Kidney (tissue), 14 donors: Measurements from ENCODE around the gene HMX2. TPM values are rescaled to one million over a fixed set of nuclear protein-coding genes. Genes with fewer than 3 reads are reported as not detected.

Experiments
- DNase-seq, 5 donors: peaks; one replicate each; pipeline ENCODE4 v3.0.0-alpha.2; 2013 to 2020
- FAIRE-seq: peaks from 2 replicates; lab custom pipeline; 2012; peaks lifted over from hg19 to GRCh38; lab: Jason Lieb, UNC
- H3K27ac ChIP-seq, 2 donors: one replicate each; pipeline ENCODE4 v1.7.0; 2013; ENCODE audit warnings: low read depth in 2 of 2, low read length in 2 of 2, inconsistent platforms in 1 of 2
- H3K27me3 ChIP-seq: one replicate; pipeline ENCODE4 v1.7.1; 2013; ENCODE audit warnings: low read length, inconsistent platforms; ENCODE audit not compliant: control insufficient read depth, insufficient read depth
- H3K36me3 ChIP-seq, 3 donors: one replicate each; pipeline versions ENCODE4 v1.7.0 to v1.7.1; 2013; ENCODE audit warnings: low read length in 3 of 3, control low read depth in 1 of 3, inconsistent platforms in 1 of 3; ENCODE audit not compliant: insufficient read depth in 3 of 3, control insufficient read depth in 2 of 3
- H3K4me1 ChIP-seq, 3 donors: one replicate each; pipeline versions ENCODE4 v1.7.0 to v1.7.1; 2013; ENCODE audit warnings: low read length in 3 of 3, inconsistent platforms in 1 of 3, low read depth in 1 of 3; ENCODE audit not compliant: control insufficient read depth in 2 of 3, insufficient read depth in 2 of 3
- H3K4me3 ChIP-seq, 3 donors: one replicate each; pipeline versions ENCODE4 v1.7.0 to v1.8.1; 2013; ENCODE audit warnings: low read length in 3 of 3, control low read depth in 1 of 3, inconsistent platforms in 1 of 3
- H3K9ac ChIP-seq, 3 donors: one replicate each; pipeline versions ENCODE4 v1.7.0 to v1.7.1; 2013; ENCODE audit warnings: low read length in 3 of 3, control low read depth in 1 of 3, inconsistent platforms in 1 of 3
- H3K9me3 ChIP-seq, 3 donors: one replicate each; pipeline versions ENCODE4 v1.7.0 to v1.7.1; 2013; ENCODE audit warnings: low read length in 3 of 3, control low read depth in 1 of 3, inconsistent platforms in 1 of 3; ENCODE audit not compliant: control insufficient read depth in 2 of 3, insufficient read depth in 1 of 3
- intact Hi-C: fragments of 100-400 bp; cut with DNase I; formaldehyde crosslinking; loops from one replicate; pipeline ENCODE4 v1.11.1; 2022
- polyA plus RNA-seq: library from polyadenylated mRNA; stranded (reverse); fragments of 350-450 nt; fragmentation: Illumina TruSeq; extraction: RNeasy Lipid Tissue Mini Kit (QIAGEN cat#74804); gene quantifications from one replicate; pipeline ENCODE4 v1.2.3, GENCODE V29; 2014; ENCODE audit warnings: low read depth, low replicate concordance; ENCODE audit not compliant: insufficient read depth
- total RNA-seq: library from RNA; stranded (reverse); fragmentation: NEBNext Ultra II Directional; extraction: Animal tissue kit (Norgen Biotek cat#: 25700); gene quantifications from one replicate; pipeline ENCODE4 v1.2.1, GENCODE V29; 2021
- TF ChIP-seq, protein P1 (sequence below): IDR thresholded peaks from 3 replicates; pipeline ENCODE4 v1.5.1; 2012; ENCODE audit warnings: mild to moderate bottlenecking, moderate library complexity, borderline replicate concordance; ENCODE audit not compliant: insufficient read depth; ENCODE audit errors: extremely low read depth
- donor health status: control.
- donor health status: control.
- donor health status: control.
- donor health status: control.
- donor health status: control.
- donor health status: DM: yes; HTN: yes; CAD: no.
- donor health status: Normal renal cell carcinoma (clear cell type).

HMX2 gene
- total and polyA plus RNA-seq, 2 donors from 2014 or later = 0.25 to 4.0 TPM

DNA sequence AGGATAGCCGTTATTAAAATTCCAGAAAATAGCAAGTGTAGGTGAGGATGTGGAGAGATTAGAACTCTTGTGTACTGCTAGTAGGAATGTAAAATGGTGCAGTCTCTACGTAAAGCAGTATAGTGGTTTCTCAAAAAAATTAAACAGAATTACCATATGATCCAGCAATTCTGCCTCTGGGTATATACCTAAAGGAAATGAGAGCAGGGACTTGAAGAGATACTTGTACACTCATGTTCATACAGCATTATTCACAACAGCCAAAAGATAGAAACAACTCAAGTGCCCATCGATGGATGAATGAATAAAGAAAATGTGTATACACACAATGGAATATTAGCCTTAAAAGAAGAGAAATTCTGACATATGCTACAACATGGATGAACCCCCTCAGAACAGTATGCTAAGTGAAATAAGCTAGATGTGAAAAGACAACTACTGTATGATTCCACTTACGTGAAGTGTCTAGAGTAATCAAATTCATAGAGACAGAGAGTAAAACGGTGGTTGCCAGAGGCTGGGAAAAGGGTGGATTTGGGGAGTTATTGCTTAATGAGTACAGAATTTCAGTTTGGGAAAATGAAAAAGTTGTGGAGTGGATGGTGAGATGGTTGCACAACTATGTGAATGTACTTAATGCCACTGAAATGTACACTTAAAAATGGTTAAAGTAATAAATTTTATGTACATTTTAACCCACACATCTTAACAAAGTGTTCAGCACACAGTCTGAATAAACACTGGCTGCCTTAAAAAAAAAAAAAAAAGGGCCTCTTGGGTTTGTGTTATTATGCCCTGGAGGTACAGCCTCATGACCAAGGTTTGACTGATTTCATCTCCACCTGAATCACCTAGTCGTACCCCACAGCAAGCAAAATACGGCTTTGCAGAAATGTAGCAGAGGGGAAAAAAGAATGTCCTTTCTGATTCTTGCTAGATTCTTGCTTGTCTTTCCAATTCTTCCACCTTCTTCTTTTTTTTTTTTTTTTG, 32.5 kb downstream of the HMX2 start:
- Histone ChIP-seq H3K9ac (no peak overlapping the region), H3K4me3 (no peak overlapping the region), H3K27me3 (no peaks in the 10 kb centered on the region), H3K36me3 (no peaks in the 10 kb centered on the region), H3K9me3 (peaks cover 0 to 7% (median 0%) of the 10 kb centered on the region in 3 donors), H3K27ac (no peak overlapping the region), H3K4me1 (no peaks in the 10 kb centered on the region)
- TF ChIP-seq, protein P1, sequence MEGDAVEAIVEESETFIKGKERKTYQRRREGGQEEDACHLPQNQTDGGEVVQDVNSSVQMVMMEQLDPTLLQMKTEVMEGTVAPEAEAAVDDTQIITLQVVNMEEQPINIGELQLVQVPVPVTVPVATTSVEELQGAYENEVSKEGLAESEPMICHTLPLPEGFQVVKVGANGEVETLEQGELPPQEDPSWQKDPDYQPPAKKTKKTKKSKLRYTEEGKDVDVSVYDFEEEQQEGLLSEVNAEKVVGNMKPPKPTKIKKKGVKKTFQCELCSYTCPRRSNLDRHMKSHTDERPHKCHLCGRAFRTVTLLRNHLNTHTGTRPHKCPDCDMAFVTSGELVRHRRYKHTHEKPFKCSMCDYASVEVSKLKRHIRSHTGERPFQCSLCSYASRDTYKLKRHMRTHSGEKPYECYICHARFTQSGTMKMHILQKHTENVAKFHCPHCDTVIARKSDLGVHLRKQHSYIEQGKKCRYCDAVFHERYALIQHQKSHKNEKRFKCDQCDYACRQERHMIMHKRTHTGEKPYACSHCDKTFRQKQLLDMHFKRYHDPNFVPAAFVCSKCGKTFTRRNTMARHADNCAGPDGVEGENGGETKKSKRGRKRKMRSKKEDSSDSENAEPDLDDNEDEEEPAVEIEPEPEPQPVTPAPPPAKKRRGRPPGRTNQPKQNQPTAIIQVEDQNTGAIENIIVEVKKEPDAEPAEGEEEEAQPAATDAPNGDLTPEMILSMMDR = no peak
- FAIRE-seq = no peak
- no peak for DNase-seq
- intact Hi-C loops = no loop called here

DNA sequence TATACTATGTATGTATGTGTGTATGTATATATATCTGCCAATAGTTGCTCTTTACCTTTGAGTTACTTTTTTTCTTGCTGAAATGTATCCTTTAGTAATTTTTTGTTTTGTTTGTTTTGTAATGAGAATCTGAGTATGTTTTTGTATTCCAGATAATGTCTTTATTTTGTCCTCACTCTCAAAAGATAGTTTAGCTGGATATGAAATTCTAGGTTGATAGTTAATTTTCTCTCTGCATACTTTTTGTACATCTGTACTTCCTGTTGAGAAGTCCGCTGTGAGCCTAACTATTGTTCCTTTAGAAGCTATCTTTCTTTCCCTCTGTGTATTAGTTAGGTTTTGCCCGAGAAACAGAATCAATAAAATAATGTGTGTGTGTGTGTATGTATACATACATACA, 35.8 kb downstream of the HMX2 start:
- TF ChIP-seq, protein P1 = no peak
- H3K4me3 ChIP-seq = no peak overlapping the region
- DNase-seq (no peak), FAIRE-seq (no peak)
- no peaks in the 10 kb centered on the region for H3K36me3 ChIP-seq
- no peaks in the 10 kb centered on the region for H3K4me1 ChIP-seq
- no peak overlapping the region for H3K27ac ChIP-seq
- no peak overlapping the region for H3K9ac ChIP-seq
- peaks cover 0 to 7% (median 0%) of the 10 kb centered on the region in 3 donors for H3K9me3 ChIP-seq
- intact Hi-C loops = no loop called here
- H3K27me3 ChIP-seq = no peaks in the 10 kb centered on the region

DNA sequence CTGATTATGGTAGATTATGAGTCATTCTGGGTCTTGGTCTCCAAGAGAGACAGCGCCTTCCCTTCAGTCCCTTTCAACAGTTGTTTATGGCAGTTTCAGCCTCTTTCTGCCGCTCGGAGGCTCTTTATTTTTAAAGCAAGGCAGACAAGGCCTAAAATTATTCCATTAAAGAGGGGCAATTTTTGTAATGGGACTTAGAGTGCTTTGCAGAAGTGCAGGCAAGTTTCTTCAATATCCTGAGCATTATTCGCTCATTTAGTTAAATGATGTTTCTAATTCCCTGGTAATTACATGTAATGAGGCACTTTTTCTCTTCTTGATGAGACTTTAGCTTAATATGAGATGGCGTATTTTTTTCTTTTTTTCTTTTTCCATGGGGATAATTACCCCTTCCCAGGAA, 39.8 kb downstream of the HMX2 start:
- Histone ChIP-seq H3K27me3 (no peaks in the 10 kb centered on the region), H3K4me3 (no peak overlapping the region), H3K9ac (no peak overlapping the region), H3K36me3 (no peaks in the 10 kb centered on the region), H3K4me1 (no peaks in the 10 kb centered on the region), H3K9me3 (peaks cover 0 to 7% (median 0%) of the 10 kb centered on the region in 3 donors), H3K27ac (no peak overlapping the region)
- intact Hi-C loops = no loop called here
- no peak for DNase-seq
- no peak for FAIRE-seq
- TF ChIP-seq, protein P1 = no peak
